Measurements from ENCODE around the gene SUGT1. TPM values are rescaled to one million over a fixed set of nuclear protein-coding genes. Genes with fewer than 3 reads are reported as not detected.

SUGT1 gene
- total RNA-seq, 1 donor from 2014 or later = 24.1 TPM

DNA sequence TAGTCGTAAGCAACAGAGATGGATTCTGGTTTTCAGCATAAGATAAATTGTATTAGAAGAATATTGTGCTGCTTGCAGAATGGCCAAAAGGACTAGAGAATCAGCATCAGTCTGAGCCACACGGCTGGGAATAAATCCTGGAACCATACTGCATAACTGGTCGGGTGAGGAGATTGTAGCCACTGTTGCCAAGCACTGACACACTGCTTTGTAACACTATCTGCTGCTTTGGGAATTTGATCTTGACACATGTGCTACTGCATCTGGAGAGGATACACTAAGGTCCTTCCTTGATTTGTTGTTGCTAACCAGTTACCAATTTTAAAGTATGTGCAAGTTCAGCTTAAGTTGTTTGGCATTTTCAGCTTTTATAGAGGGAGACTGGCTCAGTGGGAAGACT lies 8.5 kb upstream of the SUGT1 start:
- no peak for DNase-seq (ENCODE audit: extremely low spot score in 2 of 2)
- Histone ChIP-seq H3K9me3 (no peaks in the 10 kb centered on the region), H3K4me3 (no peak overlapping the region), H3K36me3 (no peaks in the 10 kb centered on the region), H3K27me3 (no peaks in the 10 kb centered on the region), H3K4me1 (no peaks in the 10 kb centered on the region), H3K27ac (no peak overlapping the region)
- TF ChIP-seq, protein P1, sequence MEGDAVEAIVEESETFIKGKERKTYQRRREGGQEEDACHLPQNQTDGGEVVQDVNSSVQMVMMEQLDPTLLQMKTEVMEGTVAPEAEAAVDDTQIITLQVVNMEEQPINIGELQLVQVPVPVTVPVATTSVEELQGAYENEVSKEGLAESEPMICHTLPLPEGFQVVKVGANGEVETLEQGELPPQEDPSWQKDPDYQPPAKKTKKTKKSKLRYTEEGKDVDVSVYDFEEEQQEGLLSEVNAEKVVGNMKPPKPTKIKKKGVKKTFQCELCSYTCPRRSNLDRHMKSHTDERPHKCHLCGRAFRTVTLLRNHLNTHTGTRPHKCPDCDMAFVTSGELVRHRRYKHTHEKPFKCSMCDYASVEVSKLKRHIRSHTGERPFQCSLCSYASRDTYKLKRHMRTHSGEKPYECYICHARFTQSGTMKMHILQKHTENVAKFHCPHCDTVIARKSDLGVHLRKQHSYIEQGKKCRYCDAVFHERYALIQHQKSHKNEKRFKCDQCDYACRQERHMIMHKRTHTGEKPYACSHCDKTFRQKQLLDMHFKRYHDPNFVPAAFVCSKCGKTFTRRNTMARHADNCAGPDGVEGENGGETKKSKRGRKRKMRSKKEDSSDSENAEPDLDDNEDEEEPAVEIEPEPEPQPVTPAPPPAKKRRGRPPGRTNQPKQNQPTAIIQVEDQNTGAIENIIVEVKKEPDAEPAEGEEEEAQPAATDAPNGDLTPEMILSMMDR (IDR thresholded peaks at IDR 0.05) = no peak
- no peak for TF ChIP-seq POLR2A (IDR thresholded peaks at IDR 0.05)
- no peak for TF ChIP-seq POLR2AphosphoS5 (IDR thresholded peaks at IDR 0.05; ENCODE audit: insufficient read depth in 1 of 2, low read depth in 1 of 2)
- intact Hi-C loops (cut with DNase I) = no loop called here

DNA sequence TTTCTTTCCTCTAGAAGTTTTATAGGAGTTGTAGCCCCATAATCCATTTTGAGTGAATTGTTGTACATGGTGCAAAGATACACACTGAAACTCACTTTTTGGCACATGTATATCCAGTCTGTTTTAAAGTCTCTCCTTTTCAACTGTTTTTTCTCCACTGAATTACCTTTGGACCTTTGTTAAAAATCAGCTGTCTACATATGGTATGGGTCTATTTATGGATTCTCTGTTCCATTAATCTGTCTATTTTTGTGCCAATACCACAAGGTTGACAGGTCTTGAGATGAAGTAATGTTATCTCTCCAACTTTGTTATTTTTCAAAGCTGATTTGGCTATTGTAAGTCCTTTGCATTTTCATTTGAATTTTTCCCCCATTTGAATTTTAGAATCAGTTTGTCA lies 5.7 kb upstream of the SUGT1 start:
- Histone ChIP-seq H3K36me3 (peaks cover 0 to 5% of the 10 kb centered on the region in 2 donors), H3K27me3 (no peaks in the 10 kb centered on the region), H3K27ac (no peak overlapping the region), H3K4me3 (no peak overlapping the region), H3K9me3 (no peaks in the 10 kb centered on the region), H3K4me1 (peaks cover 13% of the 10 kb centered on the region)
- TF ChIP-seq POLR2A (IDR thresholded peaks at IDR 0.05) = no peak
- no peak for TF ChIP-seq POLR2AphosphoS5 (IDR thresholded peaks at IDR 0.05; ENCODE audit: insufficient read depth in 1 of 2, low read depth in 1 of 2)
- TF ChIP-seq, protein P1 (IDR thresholded peaks at IDR 0.05) = no peak
- DNase-seq (ENCODE audit: extremely low spot score in 2 of 2) = no peak
- intact Hi-C loops (cut with DNase I) = no loop called here

DNA sequence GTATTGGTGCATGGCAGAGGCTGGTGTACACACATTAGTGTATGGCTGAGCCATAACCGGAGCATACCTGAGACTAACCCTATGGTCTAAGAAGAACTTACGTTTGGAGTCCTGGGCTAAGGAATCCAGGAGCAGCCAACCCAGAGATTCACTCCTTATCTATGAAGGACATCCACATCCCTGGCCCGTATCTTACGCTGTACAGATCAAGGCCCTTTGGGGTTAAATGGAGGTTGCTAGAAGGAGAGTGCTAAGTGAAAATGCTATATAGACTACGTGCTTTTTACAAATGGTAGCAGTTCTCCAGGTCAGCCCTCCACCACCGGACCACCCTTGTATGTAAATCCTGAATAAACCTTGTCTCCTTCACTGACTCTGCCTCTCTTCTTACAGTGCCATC lies 1.9 kb upstream of the SUGT1 start:
- H3K4me1 ChIP-seq = peaks cover 35% of the 10 kb centered on the region
- DNase-seq (ENCODE audit: extremely low spot score in 2 of 2) = no peak
- intact Hi-C loops (cut with DNase I) = no loop called here

DNA sequence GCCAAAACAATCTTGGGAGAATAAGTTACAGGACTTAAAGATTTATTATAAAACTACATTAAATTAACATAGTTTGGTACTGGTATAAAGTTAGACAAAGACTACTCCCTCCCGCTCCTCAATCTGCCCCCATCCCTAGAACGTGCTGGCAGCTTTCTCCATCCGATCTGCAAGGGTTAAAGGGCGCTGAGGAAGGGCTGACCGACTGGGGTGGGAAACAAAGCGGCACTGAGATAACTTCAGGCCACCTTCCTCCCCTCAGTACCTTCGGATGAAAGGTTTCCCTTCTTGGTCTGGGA lies 790 bp upstream of the SUGT1 start:
- no peaks in the 10 kb centered on the region for H3K9me3 ChIP-seq
- TF ChIP-seq POLR2A (IDR thresholded peaks at IDR 0.05) (no peak), POLR2AphosphoS5 (IDR thresholded peaks at IDR 0.05; ENCODE audit: insufficient read depth in 1 of 2, low read depth in 1 of 2) (no peak)
- TF ChIP-seq, protein P1 (IDR thresholded peaks at IDR 0.05) = no peak
- no peaks in the 10 kb centered on the region for H3K27me3 ChIP-seq
- peak overlapping the region; percentile 75 to 77 for H3K4me3 ChIP-seq
- no peak for DNase-seq (ENCODE audit: extremely low spot score in 2 of 2)
- H3K27ac ChIP-seq = peak overlapping the region; percentile 90
- intact Hi-C loops (cut with DNase I) = no loop called here
- H3K4me1 ChIP-seq = peaks cover 45% of the 10 kb centered on the region
- peaks cover 0 to 5% of the 10 kb centered on the region in 2 donors for H3K36me3 ChIP-seq

More for the DNA sequence above, 1.9 kb upstream of the SUGT1 start:
- Histone ChIP-seq H3K36me3 (peaks cover 0 to 5% of the 10 kb centered on the region in 2 donors), H3K27me3 (no peaks in the 10 kb centered on the region), H3K27ac (no peak overlapping the region), H3K9me3 (no peaks in the 10 kb centered on the region), H3K4me3 (peak overlapping the region in 1 of 2 donors; percentile 75)
- TF ChIP-seq, protein P1 (IDR thresholded peaks at IDR 0.05) = no peak
- TF ChIP-seq POLR2A (IDR thresholded peaks at IDR 0.05) (no peak), POLR2AphosphoS5 (IDR thresholded peaks at IDR 0.05; ENCODE audit: insufficient read depth in 1 of 2, low read depth in 1 of 2) (no peak)

DNA sequence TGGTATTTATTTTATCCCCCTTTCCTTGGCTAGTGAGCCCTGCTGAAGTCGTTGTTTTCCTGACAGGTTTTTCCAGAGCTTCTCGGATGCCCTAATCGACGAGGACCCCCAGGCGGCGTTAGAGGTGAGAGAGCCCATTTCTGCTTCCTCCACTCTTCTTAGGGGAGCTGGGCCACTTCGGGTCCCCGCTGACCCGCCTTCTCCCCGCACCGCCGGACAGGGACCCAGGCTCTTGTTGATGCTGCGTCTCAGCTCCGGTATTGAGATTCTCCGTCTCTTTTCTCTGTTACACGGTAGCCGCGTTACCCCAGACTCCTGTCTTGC lies 306 bp downstream of the SUGT1 start:
- peak in 1 of 2 donors; percentile 88 for DNase-seq (ENCODE audit: extremely low spot score in 2 of 2)
- Histone ChIP-seq H3K27me3 (no peaks in the 10 kb centered on the region), H3K4me1 (peaks cover 51% of the 10 kb centered on the region), H3K27ac (peak overlapping the region; percentile 90), H3K9me3 (no peaks in the 10 kb centered on the region), H3K4me3 (peak overlapping the region; percentile 75 to 77), H3K36me3 (peaks cover 0 to 5% of the 10 kb centered on the region in 2 donors)
- TF ChIP-seq, protein P1 (IDR thresholded peaks at IDR 0.05) = no peak
- no peak for TF ChIP-seq POLR2A (IDR thresholded peaks at IDR 0.05)
- TF ChIP-seq POLR2AphosphoS5 (IDR thresholded peaks at IDR 0.05; ENCODE audit: insufficient read depth in 1 of 2, low read depth in 1 of 2) = no peak
- intact Hi-C loops (cut with DNase I) = no loop called here

Measured in vagina (tissue), 2 donors.